Dermis blood vessel endothelial cell (primary cell): ENCODE measurements around the gene PEAR1. TPM values are rescaled to one million over a fixed set of nuclear protein-coding genes. Genes with fewer than 3 reads are reported as not detected.

Experiments
- DNase-seq: peaks from one replicate; pipeline ENCODE4 v3.0.0; 2010
- total RNA-seq: library from RNA; depleted of rRNA; stranded (reverse); fragments of >200 nt; gene quantifications from 2 replicates; pipeline ENCODE4 v1.2.3, GENCODE V29; 2014

PEAR1 gene
- total RNA-seq, 1 donor from 2014 or later: 19.1 TPM

- DNase-seq: peak; percentile 38
Measured at GRCh38 chr1:156901966-156902915, 8.7 kb downstream of the PEAR1 start.

- no peak for DNase-seq
Measured at GRCh38 chr1:156903328-156904091, 10.0 kb downstream of the PEAR1 start.

- DNase-seq: peak; percentile 42
Measured at GRCh38 chr1:156904187-156904959, 10.9 kb downstream of the PEAR1 start.

- DNase-seq: no peak
Measured at GRCh38 chr1:156905176-156905575, 11.7 kb downstream of the PEAR1 start.

DNA sequence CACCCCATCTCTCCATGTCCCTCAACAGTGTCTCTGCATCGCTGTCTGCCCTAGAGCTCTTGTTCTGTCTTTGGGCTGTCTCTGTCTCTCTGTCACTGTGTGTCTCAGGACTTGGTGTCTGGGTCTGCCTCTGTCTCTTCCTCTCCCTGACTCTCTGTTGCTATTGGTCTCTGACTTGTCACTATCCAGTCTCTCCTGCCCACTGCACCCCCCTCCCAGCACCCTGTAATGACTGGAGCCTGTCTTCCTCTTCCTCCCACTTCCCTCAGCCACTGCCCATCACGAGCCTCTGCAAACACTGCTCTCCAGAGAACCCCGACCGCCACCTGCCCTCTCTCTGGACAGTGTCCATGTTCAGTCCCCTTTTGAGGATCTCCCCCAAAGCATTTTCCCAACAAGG, 12.1 kb downstream of the PEAR1 start:
- DNase-seq: no peak

GRCh38 chr1:156906206-156906906, 12.8 kb downstream of the PEAR1 start:
- DNase-seq: no peak

DNA sequence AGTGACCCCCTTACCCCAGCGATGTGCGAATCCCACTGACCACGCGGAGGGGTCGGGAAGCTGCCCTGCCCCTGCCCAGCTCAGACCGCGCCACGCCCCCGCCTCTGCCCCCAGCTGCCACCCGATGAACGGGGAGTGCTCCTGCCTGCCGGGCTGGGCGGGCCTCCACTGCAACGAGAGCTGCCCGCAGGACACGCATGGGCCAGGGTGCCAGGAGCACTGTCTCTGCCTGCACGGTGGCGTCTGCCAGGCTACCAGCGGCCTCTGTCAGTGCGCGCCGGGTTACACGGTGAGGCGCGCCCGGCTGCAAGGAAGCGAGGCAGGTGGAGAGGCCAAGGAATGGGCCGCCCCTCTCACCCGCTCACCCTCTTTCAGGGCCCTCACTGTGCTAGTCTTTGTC, 15.0 kb downstream of the PEAR1 start:
- no peak for DNase-seq

DNA sequence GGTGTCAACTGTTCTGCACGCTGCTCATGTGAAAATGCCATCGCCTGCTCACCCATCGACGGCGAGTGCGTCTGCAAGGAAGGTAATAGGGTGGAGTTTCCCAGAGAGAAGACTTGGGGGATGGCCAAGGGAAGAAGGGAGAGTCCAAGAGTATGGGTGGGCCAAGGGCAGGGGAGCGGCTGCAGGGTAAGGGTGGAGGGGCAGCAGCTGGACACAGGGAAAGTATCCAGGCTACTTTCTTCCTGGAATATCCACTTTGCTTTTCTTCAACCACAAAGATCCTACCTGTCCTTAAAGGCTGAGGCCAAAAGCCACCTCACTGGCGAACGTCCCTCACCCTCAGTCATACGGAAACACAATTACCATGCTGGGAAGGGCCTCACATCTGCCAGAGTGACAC, 15.4 kb downstream of the PEAR1 start:
- no peak for DNase-seq

- no peak for DNase-seq
Measured at GRCh38 chr1:156909671-156910070, 16.2 kb downstream of the PEAR1 start.

DNA sequence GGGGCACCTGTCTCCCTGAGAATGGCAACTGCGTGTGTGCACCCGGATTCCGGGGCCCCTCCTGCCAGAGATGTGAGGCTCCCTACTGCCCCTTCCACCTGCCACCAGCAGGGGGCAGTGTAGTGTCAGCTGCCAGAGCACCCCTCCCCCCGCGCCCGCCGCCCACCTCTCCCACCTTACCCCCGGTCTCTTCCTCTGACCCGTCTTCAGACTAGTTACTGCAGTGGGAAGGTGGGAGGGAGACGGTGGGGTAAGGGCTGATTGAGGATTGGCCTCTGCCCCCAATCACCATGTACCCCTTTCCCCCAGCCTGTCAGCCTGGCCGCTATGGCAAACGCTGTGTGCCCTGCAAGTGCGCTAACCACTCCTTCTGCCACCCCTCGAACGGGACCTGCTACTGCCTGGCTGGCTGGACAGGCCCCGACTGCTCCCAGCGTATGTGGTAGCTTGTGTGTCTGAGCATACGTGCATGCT, 16.8 kb downstream of the PEAR1 start:
- DNase-seq: peak; percentile 58

- DNase-seq: no peak
Measured at GRCh38 chr1:156911577-156912298, 18.2 kb downstream of the PEAR1 start.

DNA sequence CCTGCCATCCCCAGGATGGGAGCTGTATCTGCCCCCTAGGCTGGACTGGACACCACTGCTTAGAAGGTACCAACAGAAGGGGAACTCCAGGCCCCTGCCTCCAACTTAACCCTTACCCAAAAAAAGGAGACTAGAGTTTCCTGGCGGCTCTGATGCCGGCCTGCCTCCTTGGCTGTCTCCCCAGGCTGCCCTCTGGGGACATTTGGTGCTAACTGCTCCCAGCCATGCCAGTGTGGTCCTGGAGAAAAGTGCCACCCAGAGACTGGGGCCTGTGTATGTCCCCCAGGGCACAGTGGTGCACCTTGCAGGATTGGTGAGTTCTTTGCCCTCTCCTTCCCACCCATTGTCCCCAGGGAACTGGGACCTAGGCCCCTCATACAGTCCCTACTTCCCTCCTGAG, 18.8 kb downstream of the PEAR1 start:
- DNase-seq: no peak

DNA sequence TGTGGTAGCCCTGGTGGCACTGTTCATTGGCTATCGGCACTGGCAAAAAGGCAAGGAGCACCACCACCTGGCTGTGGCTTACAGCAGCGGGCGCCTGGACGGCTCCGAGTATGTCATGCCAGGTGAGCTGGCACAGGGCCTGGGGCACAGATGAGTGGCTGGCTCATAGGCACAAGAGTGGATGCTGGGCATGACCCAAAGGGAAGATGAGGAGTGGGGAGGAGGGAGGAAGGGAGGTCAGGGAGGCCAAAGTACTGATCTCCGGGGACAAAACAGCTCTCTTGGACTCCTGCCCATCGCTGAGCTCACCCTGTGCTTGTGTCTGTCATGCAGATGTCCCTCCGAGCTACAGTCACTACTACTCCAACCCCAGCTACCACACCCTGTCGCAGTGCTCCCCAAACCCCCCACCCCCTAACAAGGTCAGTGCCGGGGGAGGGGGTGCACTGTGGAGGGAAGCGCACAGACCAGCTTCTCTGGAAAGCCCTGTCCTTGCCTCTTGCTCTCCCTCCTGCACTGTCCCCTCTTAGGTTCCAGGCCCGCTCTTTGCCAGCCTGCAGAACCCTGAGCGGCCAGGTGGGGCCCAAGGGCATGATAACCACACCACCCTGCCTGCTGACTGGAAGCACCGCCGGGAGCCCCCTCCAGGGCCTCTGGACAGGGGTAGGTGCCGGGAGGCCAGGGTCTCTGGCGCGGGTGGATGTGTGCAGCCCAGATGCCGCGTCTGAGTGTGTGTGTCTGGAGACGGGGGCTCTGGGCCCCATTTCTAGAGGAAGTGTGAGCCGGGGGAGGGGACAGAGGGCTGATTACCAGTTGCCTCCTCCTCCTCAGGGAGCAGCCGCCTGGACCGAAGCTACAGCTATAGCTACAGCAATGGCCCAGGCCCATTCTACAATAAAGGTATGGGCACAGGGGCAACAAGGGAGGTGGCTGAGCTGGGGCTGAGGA, 19.6 kb downstream of the PEAR1 start:
- no peak for DNase-seq

- DNase-seq: no peak
Measured at GRCh38 chr1:156913809-156914387, 20.4 kb downstream of the PEAR1 start.

DNA sequence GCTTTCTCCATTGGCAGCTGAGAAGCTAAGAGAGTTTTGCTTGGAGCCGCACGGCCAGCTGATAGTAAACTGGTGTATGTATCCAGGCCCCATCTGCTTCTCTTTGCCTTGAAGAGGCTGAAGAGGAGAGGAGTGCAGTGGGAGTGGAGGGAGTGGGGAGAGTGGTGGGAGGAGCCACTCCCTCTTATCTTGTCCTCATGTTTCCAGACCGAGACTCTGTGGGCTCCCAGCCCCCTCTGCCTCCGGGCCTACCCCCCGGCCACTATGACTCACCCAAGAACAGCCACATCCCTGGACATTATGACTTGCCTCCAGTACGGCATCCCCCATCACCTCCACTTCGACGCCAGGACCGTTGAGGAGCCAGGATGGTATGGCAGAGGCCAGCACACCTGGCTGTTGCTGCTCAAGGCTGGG, 20.9 kb downstream of the PEAR1 start:
- DNase-seq: no peak

DNA sequence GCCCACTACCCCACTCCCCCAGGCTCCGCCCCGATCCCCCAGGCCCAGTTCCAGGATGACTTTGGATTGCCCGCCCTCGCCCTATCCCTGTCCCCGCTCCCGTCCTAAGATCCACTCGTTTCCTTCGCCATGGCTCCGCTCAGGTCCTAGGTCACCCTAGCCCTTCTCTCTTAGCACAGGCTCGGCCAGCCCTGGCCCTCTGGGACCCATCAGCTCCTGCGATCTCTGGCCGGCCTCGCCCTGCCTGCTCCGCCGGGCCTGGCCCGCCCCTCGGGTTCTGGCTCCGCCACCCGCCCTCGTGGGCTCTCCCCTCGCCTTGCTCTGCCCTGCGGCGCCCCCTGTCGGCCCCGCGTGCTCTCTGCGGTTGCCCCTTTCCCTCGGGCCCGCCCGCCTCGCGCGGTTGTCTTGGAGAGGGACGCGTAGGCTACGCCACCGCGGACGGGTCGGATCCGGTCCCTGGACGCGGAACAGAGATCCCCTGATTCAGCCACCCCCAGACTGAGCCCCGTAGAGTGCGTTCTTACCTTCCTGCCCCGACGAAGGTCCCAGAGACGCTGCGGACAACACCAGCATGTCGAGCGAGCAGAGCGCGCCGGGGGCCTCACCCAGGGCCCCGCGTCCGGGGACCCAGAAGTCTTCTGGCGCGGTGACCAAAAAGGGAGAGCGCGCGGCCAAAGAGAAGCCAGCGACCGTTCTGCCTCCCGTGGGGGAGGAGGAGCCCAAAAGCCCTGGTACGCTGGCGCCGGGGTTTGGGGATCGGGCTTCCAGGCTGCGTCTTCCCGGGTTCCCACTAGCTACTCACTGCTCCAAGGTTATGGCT, 26.9 kb downstream of the PEAR1 start, which contains the start of gene LRRC71:
TSS of gene LRRC71 (plus strand) at position 400 of the 820 bp plus-strand sequence. CDS start at position 572, 172 bp downstream.
- DNase-seq: peak; percentile 88

- no peak for DNase-seq
Measured at GRCh38 chr1:156921053-156921529, 27.6 kb downstream of the PEAR1 start.

DNA sequence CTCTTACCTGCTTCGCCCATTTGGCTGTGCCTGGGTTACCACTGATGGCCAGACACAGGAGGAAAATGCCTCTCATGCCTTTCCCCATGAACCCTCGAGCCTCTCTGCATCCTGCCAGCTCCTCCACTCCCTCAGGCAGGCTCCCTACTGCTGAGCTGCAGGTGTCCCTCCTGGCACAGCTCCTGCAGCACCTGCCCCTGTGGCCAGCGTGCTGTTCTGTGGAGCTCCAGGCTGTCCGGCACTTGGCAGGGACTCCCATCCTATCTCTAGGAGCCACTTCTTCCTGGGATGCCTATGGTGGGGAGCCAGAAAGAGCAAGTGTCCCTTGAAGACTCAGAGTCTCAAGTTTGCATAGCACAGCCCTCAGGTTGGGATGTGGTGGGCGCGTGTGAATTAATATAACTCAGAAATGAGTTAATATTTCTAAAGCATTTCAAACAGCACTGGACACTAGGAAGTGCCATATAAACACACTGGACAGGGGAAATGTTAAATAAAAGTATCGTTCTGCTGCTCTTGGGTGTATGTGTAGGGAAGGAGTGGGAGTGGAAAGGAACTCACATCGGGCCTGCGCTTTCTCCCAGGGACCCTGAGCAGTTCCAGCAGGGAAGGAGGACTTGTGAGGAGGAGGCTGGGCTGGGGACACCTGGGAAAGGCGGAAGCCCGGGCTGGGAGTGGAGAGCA, 29.6 kb downstream of the PEAR1 start:
- DNase-seq: no peak
